Renal cortical epithelial cell (primary cell): ENCODE data around the gene SHB. TPM values are rescaled to one million over a fixed set of nuclear protein-coding genes. Genes with fewer than 3 reads are reported as not detected.
"Not testable (repeated sequence)": the region's sequence is repeated elsewhere in the genome, so short reads cannot be mapped to it uniquely, and the experiment has no call there.

Experiments used
- DNase-seq: peaks from one replicate; pipeline ENCODE4 v3.0.0-alpha.2; 2011; ENCODE audit warnings: low read depth
- total RNA-seq: library from RNA; depleted of rRNA; stranded (reverse); fragments of >200 nt; gene quantifications from 2 replicates; pipeline ENCODE4 v1.2.3, GENCODE V29; 2014

The SHB gene
- total RNA-seq, 1 donor from 2014 or later, result 37.3 TPM

GRCh38 chr9:37918665-37919170 is 150.3 kb downstream of the SHB start:
- no peak for DNase-seq

- DNase-seq, result no peak
Observed at GRCh38 chr9:37917801-37918664, 151.0 kb downstream of the SHB start.

- DNase-seq, result no peak
Observed at GRCh38 chr9:37917313-37917731, 151.7 kb downstream of the SHB start.

GRCh38 chr9:37916471-37917312 is 152.3 kb downstream of the SHB start:
- DNase-seq, result no peak

- DNase-seq, result no peak
Observed at GRCh38 chr9:37915911-37916470, 153.0 kb downstream of the SHB start.

GRCh38 chr9:37914701-37915358 is 154.2 kb downstream of the SHB start:
- no peak for DNase-seq

- no peak for DNase-seq
Observed at GRCh38 chr9:37914154-37914551, 154.9 kb downstream of the SHB start.

GRCh38 chr9:37913480-37914153 is 155.4 kb downstream of the SHB start:
- peak; percentile 61 for DNase-seq

- no peak for DNase-seq
Observed at GRCh38 chr9:37911271-37911681, 157.8 kb downstream of the SHB start.

- no peak for DNase-seq
Observed at GRCh38 chr9:37910271-37910670, 158.8 kb downstream of the SHB start.

- not testable (repeated sequence) for DNase-seq
Observed at GRCh38 chr9:37909836-37910235, 159.2 kb downstream of the SHB start.

GRCh38 chr9:37909326-37909725 is 159.7 kb downstream of the SHB start:
- DNase-seq, result no peak

- DNase-seq, result peak; percentile 85
Observed at GRCh38 chr9:37908698-37909186, 160.3 kb downstream of the SHB start.

GRCh38 chr9:37908283-37908682 is 160.7 kb downstream of the SHB start:
- DNase-seq, result no peak

GRCh38 chr9:37906312-37907239 is 162.5 kb downstream of the SHB start:
- no peak for DNase-seq

- DNase-seq, result no peak
Observed at GRCh38 chr9:37905776-37906175, 163.3 kb downstream of the SHB start.

- no peak for DNase-seq
Observed at GRCh38 chr9:37905131-37905505, 163.9 kb downstream of the SHB start.

GRCh38 chr9:37904445-37905130 is 164.4 kb downstream of the SHB start:
- DNase-seq, result no peak
